A673 (cell line): ENCODE measurements around the gene MNAT1. TPM values are rescaled to one million over a fixed set of nuclear protein-coding genes. Genes with fewer than 3 reads are reported as not detected.

ENCODE experiments used
- BruUV-seq: library from RNA; stranded (reverse); fragments of 400-500 nt; replicated peaks from 2 replicates; lab custom pipeline; 2021; lab: Mats Ljungman, UMichigan
- CTCF ChIA-PET: fragments of 300-600 bp; sonication (Branson Sonifier 250); formaldehyde crosslinking; loops from one replicate; lab custom pipeline; 2022; ENCODE audit warnings: antibody characterized with exemption; lab: Charles Lee
- POLR2A ChIA-PET: fragments of 300-600 bp; sonication (Branson Sonifier 250); formaldehyde crosslinking; loops from one replicate; lab custom pipeline; 2022; ENCODE audit warnings: antibody characterized with exemption; ENCODE audit not compliant: low non-redundant PET; lab: Charles Lee
- DNase-seq: peaks from one replicate; pipeline ENCODE4 v3.0.0-alpha.2; 2015; ENCODE audit warnings: low spot score
- H3K27ac ChIP-seq: fragments of 200-600 bp; sonication (generic); 2 replicates; pipeline ENCODE4 v1.5.1; 2016; ENCODE audit warnings: mixed run types, low read depth, mild to moderate bottlenecking, mixed read lengths, antibody characterized with exemption, low read length; ENCODE audit not compliant: poor library complexity, severe bottlenecking
- H3K27me3 ChIP-seq: fragments of 200-600 bp; sonication (generic); replicated peaks from 2 replicates; pipeline ENCODE4 v1.6.1; 2017; ENCODE audit warnings: mixed run types, low read depth, mild to moderate bottlenecking, mixed read lengths, antibody characterized with exemption, low read length; ENCODE audit not compliant: insufficient read depth, poor library complexity
- H3K36me3 ChIP-seq: fragments of 200-600 bp; sonication (generic); 2 replicates; pipeline ENCODE4 v1.6.1; 2016; ENCODE audit warnings: mixed run types, mild to moderate bottlenecking, mixed read lengths, antibody characterized with exemption, low read length; ENCODE audit not compliant: insufficient read depth, poor library complexity, severe bottlenecking
- H3K4me1 ChIP-seq: fragments of 200-600 bp; sonication (generic); 2 replicates; pipeline ENCODE4 v1.6.1; 2017; ENCODE audit warnings: mixed run types, mild to moderate bottlenecking, mixed read lengths, antibody characterized with exemption, low read length; ENCODE audit not compliant: insufficient read depth, poor library complexity, severe bottlenecking
- H3K4me3 ChIP-seq: fragments of 200-600 bp; sonication (generic); 2 replicates; pipeline ENCODE4 v1.5.1; 2016; ENCODE audit warnings: low read depth, mixed run types, mild to moderate bottlenecking, mixed read lengths, low read length; ENCODE audit not compliant: poor library complexity, severe bottlenecking
- H3K9me3 ChIP-seq: fragments of 200-600 bp; sonication (generic); 2 replicates; pipeline ENCODE4 v1.6.1; 2016; ENCODE audit warnings: mixed run types, low read depth, mild to moderate bottlenecking, mixed read lengths, antibody characterized with exemption, low read length; ENCODE audit not compliant: poor library complexity, severe bottlenecking
- EZH2 ChIP-seq: fragments of 200-600 bp; sonication (generic); IDR thresholded peaks from 2 replicates; pipeline ENCODE4 v1.6.1; 2017; ENCODE audit warnings: borderline replicate concordance, low read depth, mild to moderate bottlenecking, mixed read lengths, antibody characterized with exemption, low read length; ENCODE audit not compliant: poor library complexity, severe bottlenecking
- intact Hi-C: fragments of 100-400 bp; cut with micrococcal nuclease; formaldehyde crosslinking; loops from one replicate; pipeline ENCODE4 v1.10.0; 2022; ENCODE audit not compliant: unreplicated experiment
- total RNA-seq: library from RNA; stranded (reverse); gene quantifications from 2 replicates; pipeline ENCODE4 v1.2.3, GENCODE V29; 2021
- TF ChIP-seq, protein P1 (sequence below): fragments of 300-800, 200-600 bp; sonication (generic); conservative IDR thresholded peaks from 2 replicates; pipeline ENCODE4 v1.5.1; 2017; ENCODE audit warnings: low read depth, mild to moderate bottlenecking, antibody characterized with exemption, low read length, moderate library complexity, mixed read lengths

Gene MNAT1
- total RNA-seq, 1 experiment from 2014 or later: 70.9 TPM

DNA sequence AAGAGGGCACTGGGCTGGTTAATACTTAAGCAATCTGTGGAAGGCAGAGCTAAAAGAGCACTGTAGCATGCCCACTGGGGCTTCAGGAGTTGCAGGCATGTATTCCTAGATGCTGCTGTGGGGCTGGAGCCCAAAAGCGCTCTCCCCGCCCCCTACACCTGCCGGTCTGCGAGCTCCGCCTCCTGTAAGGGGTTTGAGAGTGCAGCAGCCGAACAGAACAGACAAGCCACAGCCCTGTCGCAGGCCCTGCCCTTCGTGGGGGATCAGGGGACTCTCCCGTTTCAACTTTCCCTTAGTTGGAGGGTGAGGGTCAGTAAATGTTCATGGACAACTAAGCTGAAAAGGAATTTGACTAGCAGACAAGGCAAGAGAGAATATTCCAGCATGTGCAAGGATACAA lies 264.1 kb downstream of the MNAT1 start:
- H3K27ac ChIP-seq: no peak overlapping the region
- CTCF ChIA-PET: no interaction called here
- no peaks in the 10 kb centered on the region for H3K9me3 ChIP-seq
- H3K4me3 ChIP-seq: no peak overlapping the region
- no peak for DNase-seq
- H3K4me1 ChIP-seq: no peaks in the 10 kb centered on the region
- H3K36me3 ChIP-seq: peaks cover 6% of the 10 kb centered on the region
- TF ChIP-seq, protein P1, sequence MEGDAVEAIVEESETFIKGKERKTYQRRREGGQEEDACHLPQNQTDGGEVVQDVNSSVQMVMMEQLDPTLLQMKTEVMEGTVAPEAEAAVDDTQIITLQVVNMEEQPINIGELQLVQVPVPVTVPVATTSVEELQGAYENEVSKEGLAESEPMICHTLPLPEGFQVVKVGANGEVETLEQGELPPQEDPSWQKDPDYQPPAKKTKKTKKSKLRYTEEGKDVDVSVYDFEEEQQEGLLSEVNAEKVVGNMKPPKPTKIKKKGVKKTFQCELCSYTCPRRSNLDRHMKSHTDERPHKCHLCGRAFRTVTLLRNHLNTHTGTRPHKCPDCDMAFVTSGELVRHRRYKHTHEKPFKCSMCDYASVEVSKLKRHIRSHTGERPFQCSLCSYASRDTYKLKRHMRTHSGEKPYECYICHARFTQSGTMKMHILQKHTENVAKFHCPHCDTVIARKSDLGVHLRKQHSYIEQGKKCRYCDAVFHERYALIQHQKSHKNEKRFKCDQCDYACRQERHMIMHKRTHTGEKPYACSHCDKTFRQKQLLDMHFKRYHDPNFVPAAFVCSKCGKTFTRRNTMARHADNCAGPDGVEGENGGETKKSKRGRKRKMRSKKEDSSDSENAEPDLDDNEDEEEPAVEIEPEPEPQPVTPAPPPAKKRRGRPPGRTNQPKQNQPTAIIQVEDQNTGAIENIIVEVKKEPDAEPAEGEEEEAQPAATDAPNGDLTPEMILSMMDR: no peak
- TF ChIP-seq EZH2: no peak
- intact Hi-C loops: no loop called here
- H3K27me3 ChIP-seq: no peaks in the 10 kb centered on the region
- POLR2A ChIA-PET: no interaction called here
- no TSS peak for BruUV-seq

DNA sequence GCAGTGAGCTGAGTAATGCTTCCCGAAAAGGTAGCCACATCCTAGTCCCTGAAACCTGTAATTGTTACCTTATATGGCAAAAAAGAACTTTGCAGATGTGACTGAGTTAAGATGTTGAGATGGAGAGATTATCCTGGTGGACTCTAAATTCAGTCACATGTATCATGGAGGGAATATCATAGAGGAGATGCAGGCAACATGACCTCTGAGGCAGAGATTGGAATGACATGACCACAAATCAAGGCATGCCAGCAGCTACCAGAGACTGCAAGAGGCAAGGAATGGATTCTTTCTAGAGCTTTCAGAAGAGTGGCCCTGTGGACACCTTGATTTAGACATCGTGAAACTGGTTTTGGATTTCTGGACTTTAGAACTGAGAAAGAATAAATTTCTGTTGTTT lies 265.0 kb downstream of the MNAT1 start:
- Histone ChIP-seq H3K9me3 (no peaks in the 10 kb centered on the region), H3K27ac (no peak overlapping the region), H3K27me3 (no peaks in the 10 kb centered on the region), H3K4me3 (no peak overlapping the region), H3K36me3 (no peaks in the 10 kb centered on the region), H3K4me1 (no peaks in the 10 kb centered on the region)
- TF ChIP-seq, protein P1: no peak
- TF ChIP-seq EZH2: no peak
- no peak for DNase-seq
- CTCF ChIA-PET: no interaction called here
- BruUV-seq: no TSS peak
- POLR2A ChIA-PET: no interaction called here
- intact Hi-C loops: no loop called here

DNA sequence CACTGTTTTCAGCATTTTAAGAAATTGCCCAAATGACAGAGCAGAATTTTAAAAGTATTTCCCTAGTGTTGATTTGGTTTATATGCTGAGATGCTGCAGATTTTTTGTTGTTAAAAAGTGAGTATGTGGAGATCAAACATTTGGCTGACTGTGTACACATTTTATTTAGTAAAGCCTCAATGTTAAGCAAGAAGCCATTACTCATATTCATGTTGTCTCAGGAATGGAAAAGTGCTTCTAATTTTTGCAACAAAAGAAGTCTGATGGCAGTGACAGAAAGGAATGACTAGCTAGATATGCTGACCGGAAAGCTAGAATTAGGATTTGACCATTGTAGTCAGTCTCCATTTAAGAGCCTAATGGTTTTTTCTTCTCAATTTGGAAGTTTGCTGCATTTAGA lies 269.0 kb downstream of the MNAT1 start:
- Histone ChIP-seq H3K4me1 (no peaks in the 10 kb centered on the region), H3K27ac (no peak overlapping the region), H3K9me3 (no peaks in the 10 kb centered on the region), H3K4me3 (no peak overlapping the region), H3K27me3 (no peaks in the 10 kb centered on the region), H3K36me3 (no peaks in the 10 kb centered on the region)
- ChIA-PET CTCF (no interaction called here), POLR2A (no interaction called here)
- intact Hi-C loops: no loop called here
- DNase-seq: no peak
- BruUV-seq: no TSS peak
- TF ChIP-seq, protein P1: no peak
